ENCODE measurements around the gene S100A10.
A peak's percentile ranks its signal among the peaks of the same experiment; 100 is the strongest.

Gene S100A10

GRCh38 chr1:151963288-151963687 is 30.4 kb downstream of the S100A10 start:
- DNase-seq: no peak
- no peak overlapping the region for H3K14ac ChIP-seq (ENCODE audit: low read length)
- H3K4me3 ChIP-seq (ENCODE audit: low read depth, low read length): no peak overlapping the region
- no peak overlapping the region for H4K12ac ChIP-seq (ENCODE audit: low read depth, low read length)
- no peak overlapping the region for H3K18ac ChIP-seq (ENCODE audit: low read length)
- no peaks in the 10 kb centered on the region for H3K79me2 ChIP-seq (ENCODE audit: control insufficient read depth, insufficient read depth, low read length, poor library complexity)
- H2BK120ac ChIP-seq (ENCODE audit: insufficient read depth, low read length, poor library complexity): no peak overlapping the region
- no peak overlapping the region for H3K23ac ChIP-seq (ENCODE audit: low read length)
- H2AK5ac ChIP-seq (ENCODE audit: low read length): no peak overlapping the region
- H3K36me3 ChIP-seq (ENCODE audit: control insufficient read depth in 1 of 2, insufficient read depth in 2 of 2, low read length in 2 of 2): no peaks in the 10 kb centered on the region
- no peak overlapping the region for H2AFZ ChIP-seq (ENCODE audit: insufficient read depth, low read length, poor library complexity)
- WGBS (ENCODE audit: extremely low coverage, insufficient coverage, insufficient read length): no CpG with 5 or more reads among the region's 2 CpGs
- H4K91ac ChIP-seq (ENCODE audit: low read depth, low read length): no peak overlapping the region
- H3K9ac ChIP-seq (ENCODE audit: low read length): no peak overlapping the region
- peaks cover 2 to 3% of the 10 kb centered on the region in 2 experiments for H3K4me1 ChIP-seq (ENCODE audit: control insufficient read depth in 1 of 2, insufficient read depth in 2 of 2, low read length in 2 of 2)
- H3K9me3 ChIP-seq (ENCODE audit: insufficient read depth, low read depth, low read length): no peaks in the 10 kb centered on the region
- no peak overlapping the region for H3K4ac ChIP-seq (ENCODE audit: low read depth, low read length)
- no peak overlapping the region for H2BK12ac ChIP-seq (ENCODE audit: low read length)
- no peaks in the 10 kb centered on the region for H3K27me3 ChIP-seq (ENCODE audit: insufficient read depth, low read length)
- H2BK5ac ChIP-seq (ENCODE audit: low read depth, low read length, poor library complexity): no peak overlapping the region
- no peak overlapping the region for H4K8ac ChIP-seq (ENCODE audit: low read depth, low read length)
- no peaks in the 10 kb centered on the region for H3K79me1 ChIP-seq (ENCODE audit: low read length)
- no peak overlapping the region for H3K27ac ChIP-seq (ENCODE audit: low read depth, low read length)
- H3K4me2 ChIP-seq (ENCODE audit: low read length): no peak overlapping the region

- no peak overlapping the region for H3K27ac ChIP-seq (ENCODE audit: low read depth, low read length)
- H3K4me2 ChIP-seq (ENCODE audit: low read length): no peak overlapping the region
- no peak overlapping the region for H3K23ac ChIP-seq (ENCODE audit: low read length)
- H3K9me3 ChIP-seq (ENCODE audit: insufficient read depth, low read depth, low read length): no peaks in the 10 kb centered on the region
- no peak overlapping the region for H2BK12ac ChIP-seq (ENCODE audit: low read length)
- H2BK120ac ChIP-seq (ENCODE audit: insufficient read depth, low read length, poor library complexity): no peak overlapping the region
- no peak overlapping the region for H2AFZ ChIP-seq (ENCODE audit: insufficient read depth, low read length, poor library complexity)
- no peak overlapping the region for H3K14ac ChIP-seq (ENCODE audit: low read length)
- H3K9ac ChIP-seq (ENCODE audit: low read length): no peak overlapping the region
- no peak overlapping the region for H4K8ac ChIP-seq (ENCODE audit: low read depth, low read length)
- H3K4ac ChIP-seq (ENCODE audit: low read depth, low read length): no peak overlapping the region
- no peaks in the 10 kb centered on the region for H3K27me3 ChIP-seq (ENCODE audit: insufficient read depth, low read length)
- H3K36me3 ChIP-seq (ENCODE audit: control insufficient read depth in 1 of 2, insufficient read depth in 2 of 2, low read length in 2 of 2): no peaks in the 10 kb centered on the region
- H2BK5ac ChIP-seq (ENCODE audit: low read depth, low read length, poor library complexity): no peak overlapping the region
- H4K12ac ChIP-seq (ENCODE audit: low read depth, low read length): no peak overlapping the region
- no peaks in the 10 kb centered on the region for H3K79me1 ChIP-seq (ENCODE audit: low read length)
- DNase-seq: no peak
- no peak overlapping the region for H3K18ac ChIP-seq (ENCODE audit: low read length)
- H3K4me3 ChIP-seq (ENCODE audit: low read depth, low read length): no peak overlapping the region
- H4K91ac ChIP-seq (ENCODE audit: low read depth, low read length): no peak overlapping the region
- no peak overlapping the region for H2AK5ac ChIP-seq (ENCODE audit: low read length)
- no CpG with 5 or more reads among the region's 4 CpGs for WGBS (ENCODE audit: extremely low coverage, insufficient coverage, insufficient read length)
- no peaks in the 10 kb centered on the region for H3K79me2 ChIP-seq (ENCODE audit: control insufficient read depth, insufficient read depth, low read length, poor library complexity)
- no peaks in the 10 kb centered on the region for H3K4me1 ChIP-seq (ENCODE audit: control insufficient read depth in 1 of 2, insufficient read depth in 2 of 2, low read length in 2 of 2)
These were observed 31.8 kb downstream of the S100A10 start for GRCh38 chr1:151961833-151962232.

- Histone ChIP-seq H3K4ac (ENCODE audit: low read depth, low read length) (no peak overlapping the region), H3K79me2 (ENCODE audit: control insufficient read depth, insufficient read depth, low read length, poor library complexity) (no peaks in the 10 kb centered on the region), H4K12ac (ENCODE audit: low read depth, low read length) (no peak overlapping the region), H3K9ac (ENCODE audit: low read length) (peak overlapping the region; percentile 76), H3K18ac (ENCODE audit: low read length) (no peak overlapping the region), H3K27me3 (ENCODE audit: insufficient read depth, low read length) (no peaks in the 10 kb centered on the region), H3K79me1 (ENCODE audit: low read length) (no peaks in the 10 kb centered on the region), H3K4me1 (ENCODE audit: control insufficient read depth in 1 of 2, insufficient read depth in 2 of 2, low read length in 2 of 2) (no peaks in the 10 kb centered on the region), H2BK5ac (ENCODE audit: low read depth, low read length, poor library complexity) (no peak overlapping the region), H2BK12ac (ENCODE audit: low read length) (no peak overlapping the region), H3K23ac (ENCODE audit: low read length) (no peak overlapping the region), H4K8ac (ENCODE audit: low read depth, low read length) (no peak overlapping the region), H3K27ac (ENCODE audit: low read depth, low read length) (no peak overlapping the region), H3K36me3 (ENCODE audit: control insufficient read depth in 1 of 2, insufficient read depth in 2 of 2, low read length in 2 of 2) (no peaks in the 10 kb centered on the region), H2BK120ac (ENCODE audit: insufficient read depth, low read length, poor library complexity) (no peak overlapping the region), H2AK5ac (ENCODE audit: low read length) (no peak overlapping the region), H3K14ac (ENCODE audit: low read length) (no peak overlapping the region), H2AFZ (ENCODE audit: insufficient read depth, low read length, poor library complexity) (no peak overlapping the region), H3K4me2 (ENCODE audit: low read length) (no peak overlapping the region), H3K9me3 (ENCODE audit: insufficient read depth, low read depth, low read length) (no peaks in the 10 kb centered on the region), H4K91ac (ENCODE audit: low read depth, low read length) (no peak overlapping the region), H3K4me3 (ENCODE audit: low read depth, low read length) (no peak overlapping the region)
- no peak for DNase-seq
- WGBS (ENCODE audit: extremely low coverage, insufficient coverage, insufficient read length): no CpG with 5 or more reads among the region's 2 CpGs
These were observed 32.7 kb downstream of the S100A10 start for GRCh38 chr1:151960780-151961513.

- no CpG with 5 or more reads among the region's 2 CpGs for WGBS (ENCODE audit: extremely low coverage, insufficient coverage, insufficient read length)
- H3K27ac ChIP-seq (ENCODE audit: low read depth, low read length): no peak overlapping the region
- H2AK5ac ChIP-seq (ENCODE audit: low read length): no peak overlapping the region
- H3K9me3 ChIP-seq (ENCODE audit: insufficient read depth, low read depth, low read length): no peaks in the 10 kb centered on the region
- H3K23ac ChIP-seq (ENCODE audit: low read length): no peak overlapping the region
- H4K91ac ChIP-seq (ENCODE audit: low read depth, low read length): no peak overlapping the region
- H3K4me3 ChIP-seq (ENCODE audit: low read depth, low read length): no peak overlapping the region
- no peaks in the 10 kb centered on the region for H3K4me1 ChIP-seq (ENCODE audit: control insufficient read depth in 1 of 2, insufficient read depth in 2 of 2, low read length in 2 of 2)
- no peak overlapping the region for H3K14ac ChIP-seq (ENCODE audit: low read length)
- no peak overlapping the region for H2BK120ac ChIP-seq (ENCODE audit: insufficient read depth, low read length, poor library complexity)
- no peaks in the 10 kb centered on the region for H3K79me2 ChIP-seq (ENCODE audit: control insufficient read depth, insufficient read depth, low read length, poor library complexity)
- no peak overlapping the region for H3K18ac ChIP-seq (ENCODE audit: low read length)
- H2AFZ ChIP-seq (ENCODE audit: insufficient read depth, low read length, poor library complexity): no peak overlapping the region
- no peaks in the 10 kb centered on the region for H3K79me1 ChIP-seq (ENCODE audit: low read length)
- H2BK5ac ChIP-seq (ENCODE audit: low read depth, low read length, poor library complexity): no peak overlapping the region
- no peak overlapping the region for H2BK12ac ChIP-seq (ENCODE audit: low read length)
- DNase-seq: no peak
- H3K4ac ChIP-seq (ENCODE audit: low read depth, low read length): no peak overlapping the region
- no peak overlapping the region for H3K9ac ChIP-seq (ENCODE audit: low read length)
- no peaks in the 10 kb centered on the region for H3K36me3 ChIP-seq (ENCODE audit: control insufficient read depth in 1 of 2, insufficient read depth in 2 of 2, low read length in 2 of 2)
- H3K27me3 ChIP-seq (ENCODE audit: insufficient read depth, low read length): no peaks in the 10 kb centered on the region
- no peak overlapping the region for H4K8ac ChIP-seq (ENCODE audit: low read depth, low read length)
- no peak overlapping the region for H4K12ac ChIP-seq (ENCODE audit: low read depth, low read length)
- no peak overlapping the region for H3K4me2 ChIP-seq (ENCODE audit: low read length)
These were observed 34.7 kb downstream of the S100A10 start for GRCh38 chr1:151958959-151959358.
